ENCODE results near the gene DYNC1H1. TPM values are rescaled to one million over a fixed set of nuclear protein-coding genes. Genes with fewer than 3 reads are reported as not detected.

The DYNC1H1 gene
- total RNA-seq, 1 experiment from 2014 or later, result 361 TPM

DNA sequence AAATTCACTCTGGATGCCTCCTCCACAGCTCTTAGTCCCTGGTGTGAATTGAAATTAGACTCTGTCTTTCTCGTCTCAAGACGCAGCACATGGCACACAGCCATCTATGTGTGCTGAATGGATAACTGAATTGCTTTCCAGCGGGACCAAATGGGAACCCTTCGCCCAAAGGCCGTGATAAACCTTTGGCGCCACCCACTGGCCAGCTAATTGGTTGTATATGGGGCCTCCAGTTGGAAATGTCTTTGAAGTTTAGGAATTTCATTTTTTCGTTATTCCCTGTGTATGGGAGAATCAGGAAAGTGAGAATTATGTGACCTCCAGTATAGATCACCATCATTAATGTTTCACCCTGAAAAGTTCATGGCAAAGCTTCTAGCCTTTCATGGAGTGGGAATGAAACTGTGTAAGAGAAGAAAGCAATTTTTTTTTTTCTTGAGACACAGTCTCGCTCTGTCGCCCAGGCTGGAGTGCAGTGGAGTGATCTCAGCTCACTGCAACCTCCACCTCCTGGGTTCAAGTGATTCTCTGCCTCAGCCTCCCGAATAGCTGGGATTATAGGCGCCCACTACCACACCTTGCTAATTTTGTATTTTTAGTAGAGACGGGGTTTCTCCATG lies 132.3 kb downstream of the DYNC1H1 start (continued):
- no peak for TF ChIP-seq ZNF274 (IDR thresholded peaks at IDR 0.05; ENCODE audit: low read depth, low read length)
- TF ChIP-seq, protein P1, sequence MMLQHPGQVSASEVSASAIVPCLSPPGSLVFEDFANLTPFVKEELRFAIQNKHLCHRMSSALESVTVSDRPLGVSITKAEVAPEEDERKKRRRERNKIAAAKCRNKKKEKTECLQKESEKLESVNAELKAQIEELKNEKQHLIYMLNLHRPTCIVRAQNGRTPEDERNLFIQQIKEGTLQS (IDR thresholded peaks at IDR 0.05), result no peak
- TF ChIP-seq ZFX (IDR thresholded peaks at IDR 0.05), result no peak

DNA sequence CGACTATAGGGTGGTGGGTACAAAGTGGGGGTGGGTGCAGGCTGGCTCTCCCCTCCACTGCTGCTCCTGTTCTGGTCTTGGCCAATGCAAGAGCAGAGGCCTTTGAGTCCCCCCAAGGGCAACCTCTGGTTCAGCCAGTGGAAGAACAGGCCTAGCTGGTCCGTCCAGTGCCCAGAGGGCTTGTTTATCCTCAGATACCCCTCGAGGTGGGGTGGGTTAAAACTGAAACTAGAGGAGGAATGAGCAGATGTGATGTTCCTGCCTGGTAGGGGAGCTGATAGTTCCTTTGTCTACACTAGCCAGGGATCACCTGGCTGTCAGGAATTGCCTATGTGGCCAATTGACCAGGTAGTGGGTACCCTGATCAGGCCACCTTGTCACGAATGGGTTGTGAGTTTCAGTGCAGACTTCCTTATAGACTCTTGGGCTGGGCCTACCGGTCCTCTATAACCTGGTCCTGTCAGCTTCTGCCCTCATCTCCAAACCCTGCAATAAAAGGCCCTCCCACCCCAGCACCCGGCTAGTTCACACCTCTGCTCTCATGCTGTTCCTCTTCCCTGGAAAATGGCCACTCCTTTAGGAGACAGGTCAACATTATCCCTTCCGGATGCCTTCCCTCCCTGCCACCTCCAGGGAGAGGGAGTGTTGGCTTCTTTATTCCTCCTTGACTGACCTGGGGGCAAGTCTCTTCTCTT lies 133.2 kb downstream of the DYNC1H1 start:
- RAD21 ChIA-PET (ENCODE audit: low non-redundant PET in 1 of 2, low total read pairs in 2 of 2, uncharacterized antibody in 2 of 2, unreplicated experiment in 2 of 2), result interaction anchor here (0.6 to 2.0 kb wide), 4 partner anchors 43 to 380 kb away, joined by 3 to 13 read pairs (median 3); no protein-coding TSS in a partner anchor
- no peak overlapping the region for H3K4me3 ChIP-seq (replicated peaks in 1 of 2; ENCODE audit: low read depth in 1 of 2, low read length in 2 of 2)
- H3K9ac ChIP-seq (ENCODE audit: low read length), result 0 out of 2 replicates have a peak overlapping the region, but pooled peaks have one; percentile 10
- DNase-seq (ENCODE audit: low read depth, low spot score), result no peak
- BruUV-seq (replicated peaks), result no TSS peak
- H3K9me3 ChIP-seq (ENCODE audit: control insufficient read depth in 1 of 2, insufficient read depth in 1 of 2, low read depth in 1 of 2, low read length in 2 of 2), result no peaks in the 10 kb centered on the region
- intact Hi-C loops (cut with micrococcal nuclease), result loop anchor here (2.0 kb wide), 1 partner anchor 391 kb away; no protein-coding TSS in a partner anchor
- no peak for ATAC-seq
- no peaks in the 10 kb centered on the region for H3K36me3 ChIP-seq (ENCODE audit: control insufficient read depth in 1 of 2, insufficient read depth in 2 of 2, low read length in 2 of 2)
- H3K4me1 ChIP-seq (ENCODE audit: control insufficient read depth in 1 of 2, insufficient read depth in 2 of 2, low read length in 2 of 2), result peaks cover 26 to 32% of the 10 kb centered on the region in 2 experiments
- CTCF ChIA-PET, result interaction anchor here (1.0 to 3.1 kb wide), 8 partner anchors 9 to 337 kb away, joined by 3 to 45 read pairs (median 10); no protein-coding TSS in a partner anchor
- H3K79me2 ChIP-seq (ENCODE audit: insufficient read depth, low read length), result no peaks in the 10 kb centered on the region
- H4K20me1 ChIP-seq (ENCODE audit: insufficient read depth), result no peaks in the 10 kb centered on the region
- TF ChIP-seq REST (IDR thresholded peaks at IDR 0.05; ENCODE audit: low read depth), result no peak
- TF ChIP-seq ELF1 (IDR thresholded peaks at IDR 0.05; ENCODE audit: borderline replicate concordance, low read depth), result no peak
- no peak for TF ChIP-seq FOSL1 (IDR thresholded peaks at IDR 0.05; ENCODE audit: low read depth)
- peak; percentile 40; the same call in 1 of the 2 replicates for TF ChIP-seq SP1 (IDR thresholded peaks at IDR 0.05; ENCODE audit: low read depth)
- no peak for TF ChIP-seq RAD21 (IDR thresholded peaks at IDR 0.05; ENCODE audit: low read depth)
- TF ChIP-seq CEBPB (IDR thresholded peaks at IDR 0.05; ENCODE audit: low read depth), result no peak
- TF ChIP-seq POLR2AphosphoS5 (IDR thresholded peaks at IDR 0.05; ENCODE audit: low read depth, low read length), result no peak
- H3K4me2 ChIP-seq (ENCODE audit: low read length), result peak overlapping the region; percentile 28
- no peaks in the 10 kb centered on the region for H3K27me3 ChIP-seq (ENCODE audit: insufficient read depth, low read length)
- H3K9me2 ChIP-seq (ENCODE audit: insufficient read depth), result no peaks in the 10 kb centered on the region
- H2AFZ ChIP-seq (ENCODE audit: low read depth, low read length, poor library complexity, severe bottlenecking), result no peak overlapping the region
- H3K27ac ChIP-seq (ENCODE audit: low read depth, low read length), result peak overlapping the region; percentile 11; the same call in 1 of the 2 replicates
- POLR2A ChIA-PET, result interaction anchor here (1.6 kb wide), 1 partner anchor 34 kb away, joined by 5 read pairs; no protein-coding TSS in a partner anchor

Measured in HCT116 (cell line).